Activated CD8-positive, alpha-beta T cell treated with anti-CD3 and anti-CD28 coated beads, Interleukin-2, amount 10 ng/mL, durations not matched to agents 7 days and 5 days (primary cell): ENCODE data around the gene ATP8B1. TPM values are rescaled to one million over a fixed set of nuclear protein-coding genes. Genes with fewer than 3 reads are reported as not detected.

Experiments
- ATAC-seq: fragments of 150-1000 bp; cut with Tn5 transposase; one replicate; pipeline ENCODE4 v1.10.0; 2021; ENCODE audit warnings: moderate library complexity
- CTCF ChIA-PET: fragments of 350-600 bp; sonication (Branson Sonifier 250); formaldehyde crosslinking; loops from one replicate; lab custom pipeline; 2021; ENCODE audit warnings: antibody characterized with exemption; lab: Charles Lee
- POLR2A ChIA-PET: fragments of 350-600 bp; sonication (Branson Sonifier 250); formaldehyde crosslinking; loops from one replicate; lab custom pipeline; 2021; ENCODE audit warnings: antibody characterized with exemption; lab: Charles Lee
- DNase-seq: peaks from one replicate; pipeline ENCODE4 v3.0.0-alpha.2; 2020
- H3K27ac Mint-ChIP-seq: one replicate; pipeline ENCODE4 v1.8.0; 2021; ENCODE audit warnings: mild to moderate bottlenecking, mixed read lengths
- H3K27me3 Mint-ChIP-seq: one replicate; pipeline ENCODE4 v1.8.0; 2021; ENCODE audit warnings: low read depth, mixed read lengths
- H3K36me3 Mint-ChIP-seq: one replicate; pipeline ENCODE4 v1.8.0; 2021; ENCODE audit warnings: low read depth, mixed read lengths
- H3K4me1 Mint-ChIP-seq: one replicate; pipeline ENCODE4 v1.8.0; 2021; ENCODE audit warnings: low read depth, mixed read lengths
- H3K4me3 Mint-ChIP-seq: one replicate; pipeline ENCODE4 v1.8.0; 2021; ENCODE audit warnings: mild to moderate bottlenecking, mixed read lengths
- H3K9me3 Mint-ChIP-seq: one replicate; pipeline ENCODE4 v1.8.0; 2022; ENCODE audit warnings: mixed read lengths; ENCODE audit not compliant: insufficient read depth
- total RNA-seq, 2 experiments: library from RNA; stranded (reverse); gene quantifications; one replicate each; pipeline ENCODE4 v1.2.3, GENCODE V29; 2021

The ATP8B1 gene
- total RNA-seq, 2 experiments from 2014 or later, result 0.16 TPM; not detected in 1

DNA sequence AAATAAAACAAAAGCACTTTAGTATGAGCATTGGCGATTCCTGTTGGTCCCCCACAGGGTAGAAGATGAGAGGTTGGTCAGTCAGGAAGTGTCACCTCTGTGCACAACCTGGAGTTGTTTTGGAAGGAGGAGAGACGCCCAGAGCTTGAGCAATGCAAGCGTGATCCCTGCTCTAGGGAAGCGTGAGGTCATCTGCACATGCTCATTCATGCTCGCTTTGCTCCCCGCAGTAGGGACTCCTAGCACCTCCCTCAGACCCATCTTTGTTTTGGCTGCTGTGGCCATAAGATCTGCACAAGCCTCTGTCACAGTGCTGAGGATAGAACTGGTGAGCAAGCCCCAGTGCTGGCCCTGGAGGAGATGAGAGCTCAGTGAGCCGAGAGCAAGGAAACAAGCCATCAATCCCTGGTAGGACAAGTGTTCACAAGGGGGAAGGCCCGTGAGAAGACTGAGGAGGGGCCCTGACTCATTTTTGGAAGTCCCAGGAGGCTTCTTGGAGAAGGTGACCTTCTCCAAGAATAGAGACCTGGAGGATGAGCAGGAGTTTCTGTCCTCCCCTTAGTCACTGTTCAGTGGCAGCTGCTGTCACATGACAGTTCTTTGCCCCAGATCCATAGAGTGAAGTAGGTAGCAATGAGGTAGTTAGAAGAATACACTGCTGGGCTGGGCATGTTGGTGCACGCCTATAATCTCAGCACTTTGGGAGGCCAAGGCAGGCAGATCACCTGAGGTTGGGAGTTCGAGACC is 13.3 kb upstream of the ATP8B1 start:
- peaks cover 10% of the 10 kb centered on the region for H3K27me3 Mint-ChIP-seq
- H3K27ac Mint-ChIP-seq, result no peak overlapping the region
- ChIA-PET POLR2A (no interaction called here), CTCF (no interaction called here)
- peaks cover 7% of the 10 kb centered on the region for H3K9me3 Mint-ChIP-seq
- peaks cover 4% of the 10 kb centered on the region for H3K36me3 Mint-ChIP-seq
- no peaks in the 10 kb centered on the region for H3K4me1 Mint-ChIP-seq
- no peak overlapping the region for H3K4me3 Mint-ChIP-seq
- DNase-seq (no peak), ATAC-seq (no peak)

DNA sequence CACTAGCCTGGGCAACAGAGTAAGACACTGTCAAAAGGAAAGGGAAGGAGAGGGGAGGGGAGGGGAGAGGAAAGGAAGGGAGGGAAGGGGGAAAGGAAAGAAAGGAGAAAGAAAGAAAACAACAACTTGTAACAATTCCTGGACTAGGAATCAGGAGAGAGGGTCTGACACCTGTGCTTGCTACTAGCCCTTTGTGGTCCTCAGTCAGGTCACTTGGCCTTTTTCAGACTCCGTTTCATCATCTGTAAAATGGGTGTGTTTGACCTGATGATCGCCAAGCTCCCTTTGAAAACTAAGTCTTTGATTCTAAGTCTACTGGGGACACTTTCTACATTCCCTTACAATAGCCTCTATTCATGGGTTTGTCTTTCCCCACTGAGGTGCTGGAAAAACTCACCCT is 11.4 kb upstream of the ATP8B1 start:
- POLR2A ChIA-PET, result no interaction called here
- no peak for DNase-seq
- H3K4me3 Mint-ChIP-seq, result no peak overlapping the region

DNA sequence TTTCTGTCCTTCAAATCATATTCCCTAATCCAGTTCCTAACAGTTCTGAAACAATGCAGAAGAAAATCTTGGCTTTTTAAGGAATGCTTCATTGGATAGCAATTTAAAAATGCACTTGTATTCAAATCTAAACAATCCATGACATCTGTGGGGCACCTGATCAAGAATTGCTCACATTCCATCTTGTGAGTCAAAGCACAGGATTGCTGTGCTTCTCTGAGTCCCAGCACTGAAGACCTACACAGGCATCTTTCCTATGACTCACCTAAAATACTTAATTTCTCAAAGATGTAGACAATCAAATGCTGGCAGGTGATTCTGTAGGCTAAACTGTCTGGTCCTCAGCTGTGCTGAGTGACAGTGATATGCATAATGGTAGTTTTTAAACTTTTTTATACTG is 10.1 kb upstream of the ATP8B1 start:
- POLR2A ChIA-PET, result no interaction called here

More for the DNA sequence above, 11.4 kb upstream of the ATP8B1 start:
- no peak for ATAC-seq
- Mint-ChIP-seq H3K27ac (no peak overlapping the region), H3K27me3 (peaks cover 11% of the 10 kb centered on the region), H3K4me1 (no peaks in the 10 kb centered on the region), H3K9me3 (peaks cover 9% of the 10 kb centered on the region), H3K36me3 (peaks cover 6% of the 10 kb centered on the region)
- CTCF ChIA-PET, result no interaction called here

DNA sequence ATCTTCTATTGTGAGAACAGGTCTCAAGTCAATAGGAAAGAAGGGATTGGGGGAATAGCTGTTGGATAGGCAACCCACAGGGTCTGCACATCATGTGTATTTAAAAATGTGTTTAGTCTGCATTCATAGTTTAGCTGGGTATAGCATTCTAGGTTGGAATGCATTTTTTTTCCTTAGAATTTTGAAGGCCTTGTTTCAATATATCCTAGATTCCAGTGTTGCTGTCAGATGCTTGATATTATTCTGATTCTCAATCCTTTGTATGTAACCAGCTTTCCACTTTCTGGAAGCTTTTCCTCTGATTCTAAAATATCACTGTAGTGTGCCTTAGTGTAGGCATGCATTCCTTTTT is 9.0 kb upstream of the ATP8B1 start:
- H3K4me3 Mint-ChIP-seq, result no peak overlapping the region
- no peak overlapping the region for H3K27ac Mint-ChIP-seq
- DNase-seq, result no peak
- H3K27me3 Mint-ChIP-seq, result peaks cover 19% of the 10 kb centered on the region
- no peaks in the 10 kb centered on the region for H3K4me1 Mint-ChIP-seq
- ChIA-PET CTCF (no interaction called here), POLR2A (interaction anchor here (0.6 kb wide), 1 partner anchor 118 kb away, joined by 3 read pairs; no protein-coding TSS in a partner anchor)
- H3K9me3 Mint-ChIP-seq, result peaks cover 9% of the 10 kb centered on the region
- H3K36me3 Mint-ChIP-seq, result peaks cover 6% of the 10 kb centered on the region
- no peak for ATAC-seq

More for the DNA sequence above, 10.1 kb upstream of the ATP8B1 start:
- CTCF ChIA-PET, result no interaction called here
- Mint-ChIP-seq H3K27ac (no peak overlapping the region), H3K36me3 (peaks cover 6% of the 10 kb centered on the region), H3K9me3 (peaks cover 9% of the 10 kb centered on the region), H3K4me1 (no peaks in the 10 kb centered on the region), H3K27me3 (peaks cover 18% of the 10 kb centered on the region), H3K4me3 (no peak overlapping the region)
- no peak for DNase-seq
- ATAC-seq, result no peak

DNA sequence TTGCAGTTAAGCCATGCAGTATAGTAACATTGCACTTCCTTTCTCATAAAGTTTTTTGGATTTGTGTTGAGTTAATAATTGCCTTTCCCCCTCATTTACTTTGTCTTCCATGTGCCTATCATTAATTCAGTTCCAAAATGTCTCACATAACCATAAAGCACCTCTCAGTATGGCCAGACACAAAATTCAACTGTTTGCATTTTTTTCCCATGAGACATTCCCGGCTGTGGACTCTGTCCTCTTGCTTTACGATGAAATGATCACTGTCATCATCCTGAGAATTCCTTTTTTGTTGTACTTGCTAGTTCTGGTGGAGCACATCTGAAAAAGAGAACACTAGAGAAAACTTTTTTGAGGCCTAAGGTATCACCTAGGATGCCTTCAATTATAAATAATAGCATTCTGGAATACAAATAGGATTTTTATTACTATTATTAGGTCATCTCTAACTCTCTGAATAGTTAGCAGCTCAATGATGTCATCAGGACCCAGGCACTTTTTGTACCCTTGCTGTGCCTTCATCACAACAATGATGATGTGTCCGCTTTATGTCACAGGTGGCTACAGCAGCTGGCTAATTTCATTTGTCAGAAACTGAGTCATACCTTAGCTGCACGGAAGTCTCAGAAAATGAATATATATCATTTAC is 8.5 kb upstream of the ATP8B1 start:
- POLR2A ChIA-PET, result no interaction called here
- H3K36me3 Mint-ChIP-seq, result peaks cover 6% of the 10 kb centered on the region
- DNase-seq, result no peak
- peaks cover 23% of the 10 kb centered on the region for H3K27me3 Mint-ChIP-seq
- CTCF ChIA-PET, result no interaction called here
- no peak overlapping the region for H3K27ac Mint-ChIP-seq
- no peak overlapping the region for H3K4me3 Mint-ChIP-seq
- H3K4me1 Mint-ChIP-seq, result no peaks in the 10 kb centered on the region
- H3K9me3 Mint-ChIP-seq, result peaks cover 9% of the 10 kb centered on the region
- no peak for ATAC-seq

DNA sequence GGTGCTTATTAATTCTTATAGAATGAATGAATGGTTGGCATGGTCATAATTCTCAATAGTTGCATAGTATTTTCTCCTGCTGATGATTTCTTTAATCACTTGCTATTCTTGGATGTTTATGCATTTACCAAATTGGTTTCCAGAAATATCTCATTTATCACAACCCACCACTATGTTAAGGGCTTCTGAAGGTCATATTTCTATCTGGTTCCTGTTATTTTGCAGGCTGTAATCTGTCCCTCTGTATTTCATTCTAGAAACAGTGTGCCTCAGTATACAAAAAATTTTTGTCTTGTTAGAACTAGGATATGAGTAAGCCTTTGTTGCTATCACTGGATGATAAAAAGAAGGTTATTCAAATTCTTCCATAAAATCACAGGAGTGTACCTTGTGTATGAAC is 6.1 kb upstream of the ATP8B1 start:
- DNase-seq, result no peak
- peaks cover 31% of the 10 kb centered on the region for H3K27me3 Mint-ChIP-seq
- H3K4me1 Mint-ChIP-seq, result no peaks in the 10 kb centered on the region

DNA sequence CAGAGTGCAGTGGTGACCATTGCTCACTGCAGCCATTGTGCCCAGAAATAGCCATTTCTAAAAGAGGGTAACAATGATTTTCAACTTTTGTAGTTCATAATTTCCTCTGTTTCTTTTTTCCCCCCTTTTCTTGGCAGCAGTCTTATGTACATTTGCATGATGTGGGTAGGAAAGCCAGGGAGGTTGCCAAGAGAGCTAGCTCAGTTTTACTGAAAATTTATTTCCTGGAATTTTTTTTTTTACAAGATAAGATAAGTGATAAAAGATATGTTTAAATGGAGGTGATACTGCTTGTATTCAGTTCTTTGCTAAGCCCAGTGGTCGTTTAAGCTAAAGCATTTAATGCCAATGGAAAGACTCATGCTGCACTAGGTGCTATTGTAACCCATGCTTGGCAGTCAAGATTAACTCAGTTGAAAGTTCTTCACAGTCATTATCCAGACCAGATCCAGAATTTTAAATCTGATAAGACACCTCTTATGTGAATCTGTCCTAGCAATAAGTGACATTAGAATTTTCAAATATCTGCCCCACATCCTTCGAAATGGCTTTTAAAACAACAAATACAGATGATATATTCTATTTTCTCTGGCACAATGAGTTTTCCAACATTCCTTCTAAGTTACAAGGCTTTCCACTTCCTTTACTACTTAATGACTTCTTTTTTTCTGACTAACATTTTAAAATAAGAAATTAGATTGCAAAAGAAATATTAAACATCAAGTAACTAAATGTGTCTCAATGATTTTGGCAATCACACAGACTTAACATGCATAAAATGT is 4.4 kb upstream of the ATP8B1 start:
- ATAC-seq (no peak), DNase-seq (no peak)
- peaks cover 9% of the 10 kb centered on the region for H3K9me3 Mint-ChIP-seq
- CTCF ChIA-PET, result no interaction called here
- POLR2A ChIA-PET, result no interaction called here
- H3K36me3 Mint-ChIP-seq, result peaks cover 4% of the 10 kb centered on the region
- no peak overlapping the region for H3K27ac Mint-ChIP-seq
- peaks cover 2% of the 10 kb centered on the region for H3K4me1 Mint-ChIP-seq
- peaks cover 40% of the 10 kb centered on the region for H3K27me3 Mint-ChIP-seq
- no peak overlapping the region for H3K4me3 Mint-ChIP-seq

More for the DNA sequence above, 6.1 kb upstream of the ATP8B1 start:
- H3K9me3 Mint-ChIP-seq, result peaks cover 9% of the 10 kb centered on the region
- no peak overlapping the region for H3K27ac Mint-ChIP-seq
- ATAC-seq, result no peak
- ChIA-PET POLR2A (no interaction called here), CTCF (no interaction called here)
- H3K4me3 Mint-ChIP-seq, result no peak overlapping the region
- H3K36me3 Mint-ChIP-seq, result peaks cover 6% of the 10 kb centered on the region

DNA sequence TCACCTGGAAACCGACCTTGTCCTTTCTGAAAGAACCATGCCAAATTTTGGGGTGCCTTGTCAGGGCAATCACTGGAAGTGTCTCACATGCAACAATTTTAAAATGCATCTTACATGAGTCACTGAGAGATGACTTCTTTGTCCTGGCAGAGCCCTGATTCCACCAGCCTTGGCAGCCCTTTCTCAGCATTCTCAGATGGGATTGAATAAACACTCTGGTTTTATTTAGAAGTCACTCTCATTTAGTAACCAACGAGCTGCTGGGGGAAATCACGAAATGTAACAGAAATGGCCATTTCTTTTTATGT is 3.8 kb upstream of the ATP8B1 start:
- ATAC-seq, result no peak
- no peak for DNase-seq
- Mint-ChIP-seq H3K27me3 (peaks cover 46% of the 10 kb centered on the region), H3K9me3 (peaks cover 5% of the 10 kb centered on the region), H3K36me3 (peaks cover 4% of the 10 kb centered on the region), H3K27ac (no peak overlapping the region), H3K4me3 (no peak overlapping the region), H3K4me1 (peaks cover 8% of the 10 kb centered on the region)
- ChIA-PET POLR2A (no interaction called here), CTCF (no interaction called here)

DNA sequence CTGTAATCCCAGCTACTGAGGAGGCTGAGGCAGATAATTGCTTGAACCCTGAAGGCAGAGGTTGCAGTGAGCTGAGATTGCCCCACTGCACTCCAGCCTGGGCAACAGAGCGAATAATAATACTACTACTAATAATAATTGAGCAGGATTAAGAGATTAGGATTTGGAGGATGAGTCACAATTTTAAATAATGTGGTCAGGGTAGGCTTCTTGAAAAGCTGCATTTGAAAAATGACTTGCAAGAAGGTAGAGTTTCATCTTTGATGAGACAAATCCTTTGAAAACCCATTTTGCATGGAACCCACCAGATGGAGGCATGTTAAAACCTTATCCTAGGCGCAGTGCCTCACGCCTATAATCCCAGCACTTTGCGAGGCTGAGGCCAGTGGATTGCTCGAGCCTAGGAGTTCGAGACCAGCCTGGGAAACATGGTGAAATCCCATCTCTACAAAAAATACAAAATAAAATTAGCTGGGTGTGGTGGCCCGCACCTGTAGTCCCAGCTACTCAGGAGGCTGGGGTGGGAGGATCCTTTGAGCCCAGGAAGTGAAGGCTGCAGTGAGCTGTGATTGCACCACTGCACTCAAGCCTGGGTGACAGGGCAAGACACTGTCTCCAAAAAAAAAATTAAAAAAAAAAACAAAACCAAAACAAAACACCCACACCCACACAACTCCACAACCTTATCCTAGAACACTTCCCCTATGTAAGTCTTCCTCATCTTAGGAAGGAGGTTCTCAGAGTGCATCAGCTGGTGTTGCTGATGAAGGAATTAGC is 3.3 kb upstream of the ATP8B1 start:
- ATAC-seq (no peak), DNase-seq (no peak)
- H3K4me1 Mint-ChIP-seq, result peaks cover 14% of the 10 kb centered on the region
- no peak overlapping the region for H3K4me3 Mint-ChIP-seq
- POLR2A ChIA-PET, result no interaction called here
- CTCF ChIA-PET, result no interaction called here
- H3K9me3 Mint-ChIP-seq, result peaks cover 2% of the 10 kb centered on the region
- H3K36me3 Mint-ChIP-seq, result peaks cover 3% of the 10 kb centered on the region
- peaks cover 50% of the 10 kb centered on the region for H3K27me3 Mint-ChIP-seq
- H3K27ac Mint-ChIP-seq, result no peak overlapping the region

DNA sequence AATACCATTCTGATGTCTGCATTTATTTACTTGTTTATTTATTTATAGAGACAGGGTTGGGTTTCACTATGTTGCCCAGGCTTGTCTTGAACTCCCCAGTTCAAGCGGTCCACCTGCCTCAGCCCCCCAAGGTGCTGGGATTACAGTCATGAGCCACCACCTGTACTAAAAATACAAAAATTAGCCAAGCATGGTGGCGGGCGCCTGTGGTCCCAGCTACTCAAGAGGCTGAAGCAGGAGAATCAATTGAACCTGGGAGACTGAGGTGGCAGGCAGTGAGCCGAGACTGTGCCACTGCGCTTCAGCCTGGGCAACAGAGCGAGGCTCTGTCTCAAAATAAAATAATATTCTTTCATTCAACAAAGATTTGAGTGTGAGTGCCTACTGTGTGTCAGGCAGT is 2.0 kb upstream of the ATP8B1 start:
- Mint-ChIP-seq H3K27me3 (peaks cover 56% of the 10 kb centered on the region), H3K27ac (no peak overlapping the region), H3K4me1 (peaks cover 14% of the 10 kb centered on the region), H3K9me3 (no peaks in the 10 kb centered on the region), H3K36me3 (no peaks in the 10 kb centered on the region), H3K4me3 (no peak overlapping the region)
- ATAC-seq, result no peak
- POLR2A ChIA-PET, result no interaction called here
- CTCF ChIA-PET, result no interaction called here
- no peak for DNase-seq

DNA sequence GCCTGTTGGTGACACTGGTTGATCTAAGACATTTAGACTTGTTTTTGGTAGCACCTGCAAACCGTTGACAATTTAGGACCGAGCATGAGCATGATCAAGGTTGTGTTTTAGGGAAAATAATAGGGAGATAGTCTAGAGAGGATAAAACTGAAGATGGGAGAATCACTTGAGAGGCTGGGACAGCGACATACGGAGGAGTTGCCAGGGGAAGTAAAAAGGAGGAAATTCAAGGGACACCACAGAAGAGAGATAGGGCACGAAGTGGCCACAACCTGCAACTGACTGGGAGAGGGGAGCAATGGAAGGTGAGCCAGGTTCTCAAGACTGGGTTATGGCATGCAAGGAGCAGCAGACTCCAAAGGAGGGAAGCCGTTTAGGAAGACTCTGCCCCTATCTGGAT is 1.4 kb upstream of the ATP8B1 start:
- Mint-ChIP-seq H3K27me3 (peaks cover 59% of the 10 kb centered on the region), H3K4me1 (peaks cover 14% of the 10 kb centered on the region), H3K4me3 (no peak overlapping the region), H3K27ac (no peak overlapping the region), H3K36me3 (no peaks in the 10 kb centered on the region), H3K9me3 (no peaks in the 10 kb centered on the region)
- POLR2A ChIA-PET, result no interaction called here
- CTCF ChIA-PET, result no interaction called here
- ATAC-seq (no peak), DNase-seq (no peak)
